NCI-H1105 (cell line): Measurements from ENCODE around the gene GPR4.

Source experiments
- DNase-seq: peaks from one replicate; lab custom pipeline; 2025; lab: John Stamatoyannopoulos, UW

GPR4 gene

DNA sequence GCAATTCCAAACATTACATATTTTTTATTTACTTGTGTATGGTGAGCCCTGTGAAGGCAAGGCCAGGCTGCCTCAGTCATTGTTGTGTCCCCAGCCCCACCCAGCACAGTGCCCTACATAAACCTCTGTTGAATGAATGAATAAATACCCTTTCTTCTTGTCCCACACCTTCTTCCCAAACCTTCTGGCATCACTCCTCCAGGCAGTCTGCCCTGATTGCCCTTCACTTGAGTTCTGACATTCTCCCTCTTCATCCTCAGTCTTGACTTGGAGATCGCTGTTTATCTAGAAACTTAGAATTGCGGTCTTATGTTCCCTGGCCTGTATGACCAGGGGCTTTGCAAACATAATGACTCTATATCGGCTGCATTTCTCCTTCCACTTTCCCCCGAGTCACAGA, 12.2 kb downstream of the GPR4 start:
- no peak for DNase-seq

DNA sequence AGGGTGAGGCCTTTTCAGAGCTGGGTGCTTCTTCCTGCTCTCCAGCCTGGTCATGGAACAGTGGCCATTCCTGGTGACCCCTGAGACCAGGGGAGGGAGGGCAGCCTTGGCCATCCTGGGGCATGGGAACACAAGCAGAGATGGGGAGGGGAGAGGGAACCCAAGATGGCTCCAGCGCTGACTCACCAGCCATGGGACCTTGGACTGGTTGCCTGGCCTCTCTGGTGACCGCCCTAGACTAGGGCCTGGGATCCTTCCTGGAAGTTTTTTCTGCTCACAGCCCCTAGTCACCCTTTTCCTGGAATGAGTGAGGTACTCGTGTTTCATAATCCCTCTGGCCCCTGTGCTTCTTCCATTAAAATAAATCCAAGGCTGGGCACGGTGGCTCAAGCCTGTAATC, 14.1 kb downstream of the GPR4 start:
- DNase-seq = no peak

DNA sequence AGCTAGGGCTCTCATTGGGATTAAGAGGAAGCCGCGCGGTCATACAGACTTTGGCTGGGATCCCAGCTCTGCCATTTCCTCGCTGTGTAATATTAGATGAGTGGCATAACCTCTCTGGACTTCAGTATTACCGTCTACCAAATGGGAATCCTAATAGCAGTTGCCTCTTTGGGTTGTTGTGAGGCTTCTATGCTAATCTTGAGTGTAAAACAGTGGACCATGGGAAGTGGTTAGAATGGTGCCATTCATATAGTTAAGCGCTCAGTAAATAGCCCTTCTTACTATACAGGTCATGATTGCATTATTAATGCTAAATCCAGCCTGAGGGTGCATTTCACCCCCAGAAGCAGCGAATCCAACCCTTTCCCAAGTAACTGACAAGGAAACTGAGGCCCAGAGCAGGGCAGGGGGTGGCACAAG, 16.8 kb downstream of the GPR4 start:
- no peak for DNase-seq

GRCh38 chr19:45584332-45585157, 17.5 kb downstream of the GPR4 start, which contains the start of gene OPA3:
OPA3 (minus strand) TSS chr19:45584802; CDS start chr19:45584764, 38 bp downstream.
- peak; percentile 99 for DNase-seq

DNA sequence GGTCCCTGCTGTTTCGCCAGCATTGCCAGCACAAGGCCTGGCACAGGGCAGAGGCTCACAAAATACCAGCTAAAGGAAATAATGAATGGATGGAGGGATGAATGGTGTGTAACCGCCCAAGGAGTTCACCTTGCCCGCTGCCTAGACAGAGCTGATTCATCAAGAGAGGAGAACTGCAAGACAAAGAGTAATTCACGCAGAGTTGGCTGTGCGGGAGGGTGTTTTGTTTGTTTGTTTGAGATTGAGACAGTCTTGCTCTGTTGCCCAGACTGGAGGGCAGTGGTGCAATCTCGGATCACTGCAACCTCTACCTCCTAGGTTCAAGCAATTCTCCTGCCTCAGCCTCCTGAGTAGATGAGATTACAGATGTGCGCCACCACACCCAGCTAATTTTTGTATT, 20.4 kb downstream of the GPR4 start:
- no peak for DNase-seq

DNA sequence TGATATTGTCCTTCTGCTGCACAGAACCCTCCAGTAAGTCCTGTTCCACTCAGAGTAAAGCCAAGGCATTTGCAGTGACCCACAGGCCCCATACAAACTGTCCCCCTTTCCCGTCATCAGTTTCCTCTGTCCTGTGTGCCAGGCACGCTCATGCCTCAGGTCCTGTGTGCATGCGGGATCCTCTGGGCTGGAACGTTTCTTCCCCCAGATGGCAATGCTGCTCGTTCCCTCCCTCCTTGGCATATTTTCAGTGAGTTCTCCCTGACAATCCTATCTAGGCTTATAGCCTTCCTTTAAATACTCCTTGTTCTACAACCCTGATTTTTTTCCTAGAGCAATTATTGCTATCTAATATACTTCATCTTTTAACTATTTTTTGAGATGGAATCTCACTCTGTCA, 23.2 kb downstream of the GPR4 start:
- DNase-seq = no peak

GRCh38 chr19:45577111-45577905, 24.7 kb downstream of the GPR4 start:
- no peak for DNase-seq

- no peak for DNase-seq
Observed at GRCh38 chr19:45576682-45577081, 25.3 kb downstream of the GPR4 start.

- DNase-seq = no peak
Observed at GRCh38 chr19:45575216-45575615, 26.8 kb downstream of the GPR4 start.

GRCh38 chr19:45574526-45574925, 27.5 kb downstream of the GPR4 start:
- DNase-seq = no peak

DNA sequence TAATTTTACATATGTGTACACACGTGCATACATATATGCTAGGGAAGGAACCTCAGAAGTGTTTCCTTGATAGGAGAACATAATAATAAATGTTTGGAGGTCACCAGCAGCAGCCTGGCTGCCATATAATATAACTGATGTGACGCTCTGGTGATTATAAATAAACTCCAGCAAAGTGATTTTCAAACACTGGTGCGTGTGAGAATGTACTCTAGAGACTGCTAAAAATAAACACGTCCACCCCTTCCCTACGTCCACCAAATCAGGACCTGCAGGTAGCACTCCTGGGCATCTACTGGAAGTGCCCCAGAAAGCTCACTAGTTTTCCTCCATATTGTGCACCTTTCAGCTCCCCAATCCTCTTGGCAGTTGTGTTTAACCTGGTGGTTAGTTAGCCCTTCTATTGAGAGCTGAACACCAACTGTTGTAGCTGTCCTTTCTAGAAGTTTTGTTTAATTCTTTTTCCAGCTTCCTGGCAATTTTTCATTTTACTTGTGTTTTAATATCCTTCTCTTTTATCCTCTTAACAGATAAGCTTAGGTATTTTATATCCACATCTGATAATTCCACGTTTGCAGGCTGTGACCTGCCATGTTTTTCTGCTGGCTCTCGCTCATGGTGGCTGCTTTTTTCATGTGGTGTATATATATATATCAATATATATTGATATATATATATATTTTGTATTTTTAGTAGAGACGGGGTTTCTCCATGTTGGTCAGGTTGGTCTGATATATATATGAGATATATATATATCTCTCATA, 30.4 kb downstream of the GPR4 start:
- DNase-seq = no peak

- DNase-seq = no peak
Observed at GRCh38 chr19:45569619-45570421, 32.2 kb downstream of the GPR4 start.

DNA sequence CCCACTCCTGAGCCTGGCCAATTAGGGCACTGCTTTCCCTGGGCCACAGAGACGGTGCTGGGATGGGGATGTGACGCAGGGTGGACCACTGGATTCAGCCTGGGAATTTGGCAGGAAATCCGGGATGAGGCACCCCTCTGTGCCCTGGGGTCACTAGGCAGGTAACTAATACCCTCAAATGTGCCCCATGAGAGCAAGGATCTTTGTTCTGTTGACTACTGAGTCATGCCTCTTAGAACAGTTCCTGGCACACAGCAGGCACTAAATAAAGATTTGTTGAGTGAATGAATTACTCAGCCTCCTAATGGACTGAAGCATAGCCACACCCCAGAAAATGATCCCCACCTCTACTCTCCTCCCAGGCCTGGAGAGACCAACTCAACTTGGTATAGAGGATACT, 33.3 kb downstream of the GPR4 start:
- no peak for DNase-seq

DNA sequence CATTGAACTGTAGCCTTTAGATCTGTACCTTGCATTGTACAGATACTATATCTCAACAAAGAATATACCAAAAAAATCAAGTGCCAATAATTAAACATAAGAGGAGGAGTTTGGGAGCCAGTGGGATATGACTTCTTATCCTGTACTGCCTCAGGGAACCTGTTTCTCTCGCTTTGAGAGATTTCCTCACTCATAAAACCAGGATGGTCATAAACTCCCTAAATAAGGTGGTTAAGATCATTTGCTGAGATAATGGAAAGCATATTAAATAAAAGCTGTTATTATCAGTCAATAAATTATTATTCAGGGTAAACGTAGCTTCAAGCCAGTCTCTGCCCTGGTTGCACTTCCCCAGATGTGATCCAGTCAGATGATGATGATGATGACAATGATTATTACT, 34.4 kb downstream of the GPR4 start:
- DNase-seq = no peak

DNA sequence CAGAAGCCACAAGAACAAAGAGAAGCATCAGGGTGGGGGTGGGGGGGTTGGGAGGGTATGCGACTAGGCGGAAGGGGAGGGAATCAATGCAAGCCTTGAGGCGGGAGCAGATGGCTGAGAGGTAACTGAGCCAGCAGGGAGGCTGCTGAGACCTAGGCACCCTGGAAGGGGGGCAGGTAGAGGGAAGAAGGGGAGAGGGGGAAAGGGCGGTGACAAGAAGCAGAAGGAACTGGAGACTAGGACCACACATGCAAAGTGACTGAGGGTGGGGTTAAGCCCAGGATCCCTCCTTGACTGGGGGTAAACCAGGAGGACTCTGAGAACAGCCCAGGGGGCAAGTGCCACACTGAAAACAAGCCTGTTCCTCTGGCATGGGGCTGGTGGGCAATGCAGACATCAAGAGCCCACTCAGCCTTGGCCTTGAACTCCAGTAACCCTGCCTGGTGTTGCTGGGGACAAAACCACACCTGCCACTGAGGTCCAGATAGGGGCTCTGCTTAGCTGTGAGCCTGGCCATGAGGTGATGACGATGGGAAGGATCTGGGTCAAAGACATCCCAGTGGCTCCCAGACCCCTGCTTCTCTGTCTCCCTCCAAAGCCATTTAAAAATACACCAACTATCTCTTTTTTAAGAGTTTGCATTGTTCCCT, 37.8 kb downstream of the GPR4 start:
- no peak for DNase-seq

DNA sequence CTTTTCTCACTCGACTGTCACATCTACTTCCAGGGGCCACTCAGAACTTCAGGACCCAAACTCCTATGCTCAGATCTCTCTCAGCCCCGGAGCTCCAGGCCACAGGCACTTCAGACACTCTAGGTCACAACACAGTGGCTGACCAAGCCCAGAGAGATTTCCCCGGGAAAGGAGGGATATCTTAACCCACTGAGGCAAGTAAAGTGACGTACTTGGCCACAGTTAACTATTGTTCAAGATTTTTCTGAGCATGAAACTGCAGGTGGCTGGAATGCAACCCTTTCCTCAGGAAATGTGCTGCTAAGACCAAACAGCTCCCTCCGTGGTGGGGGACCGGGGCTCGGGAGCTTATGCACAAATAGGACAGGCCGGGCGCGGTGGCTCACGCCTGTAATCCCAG, 41.3 kb downstream of the GPR4 start:
- no peak for DNase-seq

DNA sequence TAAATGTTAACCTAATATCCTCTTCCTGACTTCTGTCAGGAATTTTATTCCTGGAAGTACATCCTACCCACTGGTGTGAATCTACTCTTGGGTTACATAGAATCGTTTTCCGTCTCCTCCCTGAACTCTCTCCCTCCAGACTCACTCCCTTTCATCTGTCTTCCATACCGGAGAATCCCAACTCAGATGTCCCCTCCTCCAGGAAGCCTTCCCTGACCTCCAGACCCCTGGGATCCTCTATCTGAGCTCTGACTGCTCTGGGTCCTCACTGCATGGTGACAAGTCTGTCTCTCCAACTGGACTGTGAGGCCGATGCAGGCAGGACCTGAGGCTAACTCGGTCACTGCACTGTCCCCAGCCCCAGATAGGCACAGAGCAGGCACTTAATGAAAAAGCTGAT, 42.0 kb downstream of the GPR4 start:
- no peak for DNase-seq

- DNase-seq = no peak
Observed at GRCh38 chr19:45558399-45558878, 43.6 kb downstream of the GPR4 start.

GRCh38 chr19:45556835-45557234, 45.2 kb downstream of the GPR4 start:
- DNase-seq = no peak

DNA sequence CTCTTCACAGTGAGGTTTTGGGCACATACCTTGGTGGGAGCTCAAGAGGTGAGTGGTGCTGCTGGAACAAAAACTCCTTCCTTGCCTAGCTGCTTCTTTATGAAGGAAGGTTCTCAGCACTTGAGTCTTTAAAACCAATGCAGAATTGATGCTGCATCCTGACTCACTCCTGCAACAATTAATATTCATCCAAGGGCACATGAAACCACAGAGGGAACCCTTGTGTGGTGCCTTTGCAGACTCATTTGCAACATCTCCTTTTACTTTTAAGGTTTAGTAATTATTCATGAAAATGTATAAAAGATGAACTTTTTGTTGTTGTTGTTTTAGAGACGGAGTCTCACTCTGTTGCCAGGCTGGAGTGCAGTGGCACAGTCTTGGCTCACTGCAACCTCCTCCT, 47.5 kb downstream of the GPR4 start:
- DNase-seq = no peak

DNA sequence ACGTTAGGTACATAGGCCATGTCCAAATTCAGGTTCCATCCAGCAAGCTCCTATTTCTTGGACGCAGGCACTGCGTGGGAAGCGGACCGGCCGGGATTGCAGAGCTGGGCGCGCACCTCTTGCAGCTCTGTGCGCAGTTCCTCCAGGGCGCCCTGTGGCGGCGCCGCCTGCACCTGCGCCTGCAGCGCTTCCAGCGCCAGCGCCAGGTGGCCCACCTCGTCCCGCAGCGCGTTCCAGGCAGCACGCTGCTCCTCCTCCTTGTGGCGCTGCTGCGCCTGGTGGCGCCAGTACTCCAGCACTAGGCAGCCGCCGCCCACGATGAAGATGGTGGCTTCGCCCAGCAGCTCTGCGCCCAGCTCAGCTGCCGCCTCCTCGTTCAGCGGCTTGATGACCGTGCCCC, 48.5 kb downstream of the GPR4 start:
- no peak for DNase-seq
